C4-2B (cell line): ENCODE measurements around the gene PRR23A.
"Not testable (repeated sequence)": the region's sequence is repeated elsewhere in the genome, so short reads cannot be mapped to it uniquely, and the experiment has no call there.

ENCODE experiments used
- H3K27ac ChIP-seq: fragments of 450-650 bp; 2 replicates; pipeline ENCODE4 v1.5.1; 2017
- CTCF ChIP-seq: fragments of 450-650 bp; conservative IDR thresholded peaks from 2 replicates; pipeline ENCODE4 v1.5.1; 2017; ENCODE audit warnings: mild to moderate bottlenecking
- ZFX ChIP-seq: fragments of 450-650 bp; IDR thresholded peaks from 2 replicates; pipeline ENCODE4 v1.6.1; 2017

The PRR23A gene

GRCh38 chr3:139006051-139006716, at the start of gene PRR23A:
PRR23A (minus strand) TSS chr3:139006268; CDS start chr3:139006268, 0 bp downstream.
- TF ChIP-seq ZFX = no peak
- TF ChIP-seq CTCF = no peak
- no peak within 1 kb of the TSS for H3K27ac ChIP-seq

GRCh38 chr3:139052802-139053600, 46.9 kb upstream of the PRR23A start:
- TF ChIP-seq CTCF (no peak), ZFX (no peak)
- no peak overlapping the region for H3K27ac ChIP-seq

GRCh38 chr3:139044366-139045210, 38.5 kb upstream of the PRR23A start, which contains the start of gene PRR23C:
PRR23C (minus strand) TSS chr3:139044892; CDS start chr3:139044620, 272 bp downstream.
- TF ChIP-seq CTCF = peak; percentile 42
- no peak for TF ChIP-seq ZFX
- no peak within 1 kb of the TSS for H3K27ac ChIP-seq

- no peak overlapping the region for H3K27ac ChIP-seq
- TF ChIP-seq ZFX (no peak), CTCF (no peak)
These were observed 37.7 kb upstream of the PRR23A start for GRCh38 chr3:139043554-139044365.

- H3K27ac ChIP-seq = no peak overlapping the region
- TF ChIP-seq CTCF (no peak), ZFX (no peak)
These were observed 31.4 kb upstream of the PRR23A start for GRCh38 chr3:139037478-139037877.

GRCh38 chr3:139032326-139033002, 26.4 kb upstream of the PRR23A start:
- TF ChIP-seq CTCF (no peak), ZFX (no peak)
- no peak overlapping the region for H3K27ac ChIP-seq

GRCh38 chr3:139030576-139030975, 24.5 kb upstream of the PRR23A start:
- not testable (repeated sequence) for H3K27ac ChIP-seq
